Naive thymus-derived CD4-positive, alpha-beta T cell (primary cell): ENCODE results near the gene FAM216B. TPM values are rescaled to one million over a fixed set of nuclear protein-coding genes. Genes with fewer than 3 reads are reported as not detected.
"Not testable (repeated sequence)": the region's sequence is repeated elsewhere in the genome, so short reads cannot be mapped to it uniquely, and the experiment has no call there.

Experiments
- ATAC-seq: fragments of 150-1000 bp; cut with Tn5 transposase; 2 replicates; pipeline ENCODE4 v1.10.0; 2021; ENCODE audit warnings: mild to moderate bottlenecking, moderate library complexity
- CTCF ChIA-PET: fragments of 350-600 bp; sonication (Branson Sonifier 250); formaldehyde crosslinking; loops from one replicate; lab custom pipeline; 2021; ENCODE audit warnings: antibody characterized with exemption; lab: Charles Lee
- POLR2A ChIA-PET: fragments of 350-600 bp; sonication (Branson Sonifier 250); formaldehyde crosslinking; loops from one replicate; lab custom pipeline; 2021; ENCODE audit warnings: antibody characterized with exemption, inconsistent platforms; lab: Charles Lee
- DNase-seq, 9 donors: peaks; one replicate each; pipeline versions ENCODE4 v3.0.0 to v3.0.0-alpha.2; 2020 to 2022; ENCODE audit warnings: mixed read lengths in 1 of 9
- H3K27ac ChIP-seq: one replicate; pipeline ENCODE4 v1.7.0; 2013; ENCODE audit warnings: mild to moderate bottlenecking, low read depth, low read length, moderate library complexity
- H3K27me3 ChIP-seq, 2 donors: one replicate each; pipeline ENCODE4 v1.7.0; 2013; ENCODE audit warnings: low read length in 2 of 2, mild to moderate bottlenecking in 2 of 2, moderate library complexity in 2 of 2; ENCODE audit not compliant: control insufficient read depth in 2 of 2, insufficient read depth in 2 of 2
- H3K36me3 ChIP-seq, 3 experiments: 1 replicate in 2 of 3; 2 replicates in 1 of 3; pipeline ENCODE4 v1.7.0; 2013; ENCODE audit warnings: low read length in 3 of 3, mild to moderate bottlenecking in 3 of 3, moderate library complexity in 1 of 3; ENCODE audit not compliant: insufficient read depth in 3 of 3, control insufficient read depth in 2 of 3
- H3K4me1 ChIP-seq, 2 donors: one replicate each; pipeline ENCODE4 v1.7.0; 2013; ENCODE audit warnings: low read length in 2 of 2, mild to moderate bottlenecking in 2 of 2, moderate library complexity in 1 of 2; ENCODE audit not compliant: control insufficient read depth in 2 of 2, insufficient read depth in 2 of 2
- H3K4me3 ChIP-seq: 2 replicates; pipeline ENCODE4 v1.7.0; 2013; ENCODE audit warnings: mild to moderate bottlenecking, low read length
- H3K9me3 ChIP-seq, 3 experiments: 1 replicate in 2 of 3; 2 replicates in 1 of 3; pipeline ENCODE4 v1.7.0; 2013; ENCODE audit warnings: low read length in 3 of 3; ENCODE audit not compliant: control insufficient read depth in 2 of 3
- H3K27ac Mint-ChIP-seq, 9 donors: one replicate each; pipeline ENCODE4 v1.8.0; 2020 to 2022; ENCODE audit warnings: mixed read lengths in 9 of 9, mild to moderate bottlenecking in 8 of 9, moderate library complexity in 5 of 9, inconsistent platforms in 2 of 9
- H3K27me3 Mint-ChIP-seq, 5 donors: one replicate each; pipeline ENCODE4 v1.8.0; 2021 to 2022; ENCODE audit warnings: mixed read lengths in 5 of 5, mild to moderate bottlenecking in 1 of 5
- H3K36me3 Mint-ChIP-seq, 5 donors: one replicate each; pipeline ENCODE4 v1.8.0; 2020 to 2022; ENCODE audit warnings: mixed read lengths in 5 of 5, mild to moderate bottlenecking in 3 of 5, inconsistent platforms in 1 of 5
- H3K4me1 Mint-ChIP-seq, 7 donors: one replicate each; pipeline ENCODE4 v1.8.0; 2020 to 2022; ENCODE audit warnings: mixed read lengths in 7 of 7, mild to moderate bottlenecking in 3 of 7, inconsistent platforms in 1 of 7
- H3K4me3 Mint-ChIP-seq, 10 donors: one replicate each; pipeline ENCODE4 v1.8.0; 2020 to 2022; ENCODE audit warnings: mild to moderate bottlenecking in 10 of 10, mixed read lengths in 10 of 10, moderate library complexity in 6 of 10, inconsistent platforms in 2 of 10
- H3K9me3 Mint-ChIP-seq, 11 donors: one replicate each; pipeline ENCODE4 v1.8.0; 2020 to 2022; ENCODE audit warnings: mixed read lengths in 11 of 11, mild to moderate bottlenecking in 4 of 11, inconsistent platforms in 1 of 11, moderate library complexity in 1 of 11
- intact Hi-C, 2 donors: fragments of 100-400 bp; cut with micrococcal nuclease; formaldehyde crosslinking; loops; one replicate each; pipeline ENCODE4 v1.15.1; 2023
- polyA plus RNA-seq, 2 donors: library from polyadenylated mRNA; unstranded; fragments of 300-500 nt; fragmentation: Illumina TruSeq; gene quantifications; one replicate each; pipeline ENCODE4 v1.2.3, GENCODE V29; 2021
- total RNA-seq, 6 experiments: library from RNA in 5 of 6; stranded (reverse) in 5 of 6; gene quantifications; 1 replicate in 5 of 6; 2 replicates in 1 of 6; pipeline ENCODE4 v1.2.3 and lab custom pipeline; 2021 to 2026

FAM216B gene
- total and polyA plus RNA-seq, 7 experiments from 2014 or later = not detected

DNA sequence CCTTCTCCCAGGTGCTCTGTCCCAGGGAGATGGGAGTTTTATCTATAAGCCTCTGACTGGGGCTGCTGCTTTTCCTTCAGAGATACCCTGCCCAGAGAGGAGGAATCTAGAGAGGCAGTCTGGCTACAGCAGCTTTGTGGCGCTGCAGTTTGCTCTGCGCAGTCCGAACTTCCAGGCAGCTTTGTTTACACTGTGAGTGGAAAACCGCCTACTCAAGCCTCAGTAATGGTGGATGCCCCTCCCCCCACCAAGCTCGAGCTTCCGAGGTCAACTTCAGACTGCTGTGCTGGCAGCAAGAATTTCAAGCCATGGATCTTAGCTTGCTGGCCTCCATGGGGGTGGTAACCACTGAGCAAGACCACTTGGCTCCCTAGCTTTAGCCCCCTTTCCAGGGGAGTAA, 4.8 kb upstream of the FAM216B start:
- H3K4me1 ChIP-seq, ATAC-seq, CTCF ChIA-PET, intact Hi-C loops, H3K9me3 ChIP-seq, DNase-seq, POLR2A ChIA-PET, H3K4me3 ChIP-seq, H3K36me3 ChIP-seq, H3K4me3 Mint-ChIP-seq, H3K27ac Mint-ChIP-seq, H3K4me1 Mint-ChIP-seq, H3K27ac ChIP-seq, H3K36me3 Mint-ChIP-seq, H3K27me3 ChIP-seq: not testable (repeated sequence)
- H3K27me3 Mint-ChIP-seq = peaks cover 19 to 59% (median 29%) of the 10 kb centered on the region in 5 donors
- peaks cover 0 to 30% (median 5%) of the 10 kb centered on the region in 11 donors for H3K9me3 Mint-ChIP-seq

DNA sequence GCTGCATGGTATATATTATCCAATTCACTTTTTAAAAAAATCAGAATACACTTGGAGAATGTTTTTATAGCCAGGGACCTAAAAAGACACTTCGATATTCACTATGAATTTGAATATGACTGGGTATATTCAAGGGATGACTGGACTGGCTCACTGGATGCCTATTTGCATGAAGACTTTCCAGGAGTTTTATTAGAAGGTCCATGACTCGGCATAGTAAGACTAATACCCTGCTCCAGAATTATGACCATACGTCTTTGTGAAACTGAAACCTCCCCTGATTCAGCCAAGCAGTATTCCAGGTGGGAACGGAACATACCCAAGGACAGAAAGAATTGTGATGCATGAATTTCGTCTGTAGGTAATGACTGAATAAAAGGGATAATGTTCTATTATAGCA, 3.9 kb upstream of the FAM216B start:
- Mint-ChIP-seq H3K27ac (no peak overlapping the region), H3K4me3 (no peak overlapping the region), H3K9me3 (peaks cover 0 to 30% (median 5%) of the 10 kb centered on the region in 11 donors), H3K36me3 (peaks cover 0 to 5% (median 0%) of the 10 kb centered on the region in 5 donors), H3K4me1 (peaks cover 0 to 2% (median 0%) of the 10 kb centered on the region in 7 donors), H3K27me3 (peaks cover 19 to 68% (median 38%) of the 10 kb centered on the region in 5 donors)
- no peaks in the 10 kb centered on the region for H3K36me3 ChIP-seq
- H3K27me3 ChIP-seq = no peaks in the 10 kb centered on the region
- intact Hi-C loops = no loop called here
- no peaks in the 10 kb centered on the region for H3K4me1 ChIP-seq
- no peak overlapping the region for H3K4me3 ChIP-seq
- DNase-seq (no peak), ATAC-seq (no peak)
- ChIA-PET CTCF (no interaction called here), POLR2A (no interaction called here)
- H3K9me3 ChIP-seq = no peaks in the 10 kb centered on the region
- H3K27ac ChIP-seq = no peak overlapping the region

DNA sequence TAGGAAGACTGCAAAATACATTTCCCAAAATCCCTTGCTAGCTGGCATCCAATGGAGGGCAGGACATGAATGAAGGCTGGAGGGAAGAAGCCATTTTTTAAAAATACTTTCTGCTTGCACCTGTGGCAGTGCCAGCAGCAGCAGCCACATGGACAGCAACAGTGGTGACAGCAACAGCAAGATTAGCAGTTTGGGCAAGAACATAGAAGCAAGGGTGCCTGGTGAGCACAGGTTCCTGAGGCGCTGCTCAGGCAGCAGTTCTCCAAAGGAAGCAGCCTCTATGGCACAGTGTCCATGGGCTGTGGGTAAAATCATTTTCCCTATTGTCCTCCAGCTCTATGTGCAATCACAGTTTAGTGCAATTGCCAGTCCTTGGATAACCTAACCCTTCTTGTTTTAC, 1.3 kb upstream of the FAM216B start:
- ChIA-PET CTCF (no interaction called here), POLR2A (no interaction called here)
- H3K4me3 ChIP-seq = no peak overlapping the region
- no peaks in the 10 kb centered on the region for H3K9me3 ChIP-seq
- no peak for DNase-seq
- Mint-ChIP-seq H3K9me3 (peaks cover 0 to 15% (median 0%) of the 10 kb centered on the region in 11 donors), H3K4me1 (peaks cover 0 to 2% (median 0%) of the 10 kb centered on the region in 7 donors), H3K36me3 (peaks cover 0 to 5% (median 0%) of the 10 kb centered on the region in 5 donors), H3K4me3 (no peak overlapping the region), H3K27ac (no peak overlapping the region), H3K27me3 (peaks cover 12 to 61% (median 33%) of the 10 kb centered on the region in 5 donors)
- intact Hi-C loops = no loop called here
- no peak for ATAC-seq
- H3K27ac ChIP-seq = no peak overlapping the region
- no peaks in the 10 kb centered on the region for H3K36me3 ChIP-seq
- no peaks in the 10 kb centered on the region for H3K4me1 ChIP-seq
- no peaks in the 10 kb centered on the region for H3K27me3 ChIP-seq

DNA sequence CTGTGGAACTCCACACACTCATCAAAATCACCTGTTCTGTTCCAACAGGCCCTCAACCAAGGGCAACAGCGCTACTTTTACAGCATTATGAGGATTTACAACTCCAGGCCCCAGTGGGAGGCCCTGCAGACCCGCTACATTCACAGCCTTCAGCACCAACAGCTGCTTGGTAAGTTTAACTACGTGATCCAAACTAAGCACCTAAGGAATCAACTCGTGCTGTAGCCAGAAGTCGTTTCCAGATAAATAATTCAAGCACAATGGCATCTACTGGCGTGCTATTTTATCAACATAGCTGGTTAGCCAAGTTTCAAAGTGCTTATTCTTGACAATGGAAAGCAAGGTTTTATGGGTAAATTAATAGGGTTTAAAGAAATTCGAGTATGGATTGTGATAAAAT, 5.3 kb downstream of the FAM216B start:
- Mint-ChIP-seq H3K36me3 (no peaks in the 10 kb centered on the region), H3K4me1 (peaks cover 0 to 2% (median 0%) of the 10 kb centered on the region in 7 donors), H3K27me3 (peaks cover 3 to 13% (median 9%) of the 10 kb centered on the region in 5 donors), H3K27ac (no peak overlapping the region), H3K9me3 (peaks cover 0 to 4% (median 0%) of the 10 kb centered on the region in 11 donors), H3K4me3 (no peak overlapping the region)
- DNase-seq = no peak
- intact Hi-C loops = no loop called here
- Histone ChIP-seq H3K4me3 (no peak overlapping the region), H3K27me3 (no peaks in the 10 kb centered on the region), H3K9me3 (no peaks in the 10 kb centered on the region), H3K4me1 (no peaks in the 10 kb centered on the region), H3K27ac (no peak overlapping the region), H3K36me3 (no peaks in the 10 kb centered on the region)
- no peak for ATAC-seq
- POLR2A ChIA-PET = no interaction called here
- CTCF ChIA-PET = no interaction called here

DNA sequence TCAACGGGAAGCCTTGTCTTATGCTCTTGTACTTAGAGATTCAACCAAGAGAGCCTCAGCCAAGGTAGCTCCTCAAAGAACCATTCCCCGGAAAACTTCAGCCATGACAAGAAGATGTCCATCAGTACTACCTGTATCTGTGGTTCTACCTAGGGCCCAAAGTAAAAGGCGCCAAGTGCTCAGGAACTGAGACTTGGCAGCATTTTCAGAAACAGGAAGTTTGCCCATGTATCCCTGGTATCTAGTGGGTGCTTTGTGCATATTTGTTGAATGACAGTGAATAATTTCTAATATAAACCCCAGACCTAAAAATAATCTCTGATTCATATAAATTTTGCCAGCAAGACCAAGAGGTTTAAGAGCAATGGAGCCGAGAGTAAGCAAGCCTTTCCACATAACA, 7.2 kb downstream of the FAM216B start:
- Histone ChIP-seq H3K27ac (no peak overlapping the region), H3K36me3 (no peaks in the 10 kb centered on the region), H3K27me3 (no peaks in the 10 kb centered on the region), H3K9me3 (no peaks in the 10 kb centered on the region), H3K4me1 (no peaks in the 10 kb centered on the region), H3K4me3 (no peak overlapping the region)
- intact Hi-C loops = no loop called here
- ChIA-PET CTCF (no interaction called here), POLR2A (no interaction called here)
- H3K4me1 Mint-ChIP-seq = peaks cover 0 to 3% (median 0%) of the 10 kb centered on the region in 7 donors
- H3K36me3 Mint-ChIP-seq = no peaks in the 10 kb centered on the region
- H3K4me3 Mint-ChIP-seq = no peak overlapping the region
- no peak overlapping the region for H3K27ac Mint-ChIP-seq
- DNase-seq (no peak), ATAC-seq (no peak)
- peaks cover 0 to 4% (median 0%) of the 10 kb centered on the region in 11 donors for H3K9me3 Mint-ChIP-seq
- peaks cover 0 to 8% (median 3%) of the 10 kb centered on the region in 5 donors for H3K27me3 Mint-ChIP-seq

GRCh38 chr13:42792154-42792553, 10.8 kb downstream of the FAM216B start:
- CTCF ChIA-PET = no interaction called here

GRCh38 chr13:42794577-42795275, 13.3 kb downstream of the FAM216B start:
- no peak overlapping the region for H3K27ac Mint-ChIP-seq
- intact Hi-C loops = no loop called here
- no peak overlapping the region for H3K4me3 ChIP-seq
- no peaks in the 10 kb centered on the region for H3K27me3 ChIP-seq
- ATAC-seq (no peak), DNase-seq (no peak)
- H3K27ac ChIP-seq = no peak overlapping the region
- ChIA-PET POLR2A (no interaction called here), CTCF (no interaction called here)
- peaks cover 0 to 4% (median 0%) of the 10 kb centered on the region in 5 donors for H3K36me3 Mint-ChIP-seq
- peaks cover 18 to 37% (median 21%) of the 10 kb centered on the region in 5 donors for H3K27me3 Mint-ChIP-seq
- H3K4me3 Mint-ChIP-seq = no peak overlapping the region
- H3K9me3 Mint-ChIP-seq = no peaks in the 10 kb centered on the region
- no peaks in the 10 kb centered on the region for H3K36me3 ChIP-seq
- H3K9me3 ChIP-seq = no peaks in the 10 kb centered on the region
- no peaks in the 10 kb centered on the region for H3K4me1 ChIP-seq
- H3K4me1 Mint-ChIP-seq = peaks cover 0 to 1% (median 0%) of the 10 kb centered on the region in 7 donors

More at GRCh38 chr13:42792154-42792553, 10.8 kb downstream of the FAM216B start:
- H3K36me3 ChIP-seq = no peaks in the 10 kb centered on the region
- intact Hi-C loops = no loop called here
- POLR2A ChIA-PET = no interaction called here
- no peaks in the 10 kb centered on the region for H3K9me3 ChIP-seq
- Mint-ChIP-seq H3K36me3 (peaks cover 0 to 4% (median 0%) of the 10 kb centered on the region in 5 donors), H3K9me3 (peaks cover 0 to 4% (median 0%) of the 10 kb centered on the region in 11 donors), H3K27ac (no peak overlapping the region), H3K27me3 (peaks cover 18 to 25% (median 18%) of the 10 kb centered on the region in 5 donors), H3K4me3 (no peak overlapping the region), H3K4me1 (peaks cover 0 to 3% (median 0%) of the 10 kb centered on the region in 7 donors)
- no peak for ATAC-seq
- no peak overlapping the region for H3K27ac ChIP-seq
- no peak overlapping the region for H3K4me3 ChIP-seq
- no peak for DNase-seq
- H3K27me3 ChIP-seq = no peaks in the 10 kb centered on the region
- H3K4me1 ChIP-seq = no peaks in the 10 kb centered on the region
